GM21390 (cell line): ENCODE measurements around the gene RMRP.
"Not testable (repeated sequence)": the region's sequence is repeated elsewhere in the genome, so short reads cannot be mapped to it uniquely, and the experiment has no call there.

Experiments used
- ATAC-seq: cut with Tn5 transposase; IDR thresholded peaks from one replicate; pipeline ENCODE4 v1.9.1; 2021; ENCODE audit not compliant: unreplicated experiment

Gene RMRP

GRCh38 chr9:35615981-35616680 lies 41.7 kb downstream of the RMRP start:
- ATAC-seq, result no peak

GRCh38 chr9:35612843-35613242 lies 45.0 kb downstream of the RMRP start:
- no peak for ATAC-seq

DNA sequence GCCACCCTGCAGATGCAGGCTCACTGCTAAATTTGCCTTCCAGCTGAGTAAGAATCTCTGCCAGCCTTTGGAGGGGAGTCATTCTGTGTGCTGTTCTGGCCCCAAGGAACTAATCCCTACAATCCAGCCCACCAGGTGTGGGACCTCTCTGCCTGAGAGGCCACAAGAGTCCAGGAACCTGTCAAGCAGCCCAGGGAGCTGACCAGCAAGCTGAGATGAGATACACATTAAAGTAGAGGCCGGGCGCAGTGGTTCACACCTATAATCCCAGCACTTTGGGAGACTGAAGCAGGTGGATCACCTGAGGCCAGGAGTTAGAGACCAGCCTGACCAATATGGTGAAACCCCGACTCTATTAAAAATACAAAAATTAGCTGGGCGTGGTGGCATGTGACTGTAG lies 45.8 kb downstream of the RMRP start:
- not testable (repeated sequence) for ATAC-seq

DNA sequence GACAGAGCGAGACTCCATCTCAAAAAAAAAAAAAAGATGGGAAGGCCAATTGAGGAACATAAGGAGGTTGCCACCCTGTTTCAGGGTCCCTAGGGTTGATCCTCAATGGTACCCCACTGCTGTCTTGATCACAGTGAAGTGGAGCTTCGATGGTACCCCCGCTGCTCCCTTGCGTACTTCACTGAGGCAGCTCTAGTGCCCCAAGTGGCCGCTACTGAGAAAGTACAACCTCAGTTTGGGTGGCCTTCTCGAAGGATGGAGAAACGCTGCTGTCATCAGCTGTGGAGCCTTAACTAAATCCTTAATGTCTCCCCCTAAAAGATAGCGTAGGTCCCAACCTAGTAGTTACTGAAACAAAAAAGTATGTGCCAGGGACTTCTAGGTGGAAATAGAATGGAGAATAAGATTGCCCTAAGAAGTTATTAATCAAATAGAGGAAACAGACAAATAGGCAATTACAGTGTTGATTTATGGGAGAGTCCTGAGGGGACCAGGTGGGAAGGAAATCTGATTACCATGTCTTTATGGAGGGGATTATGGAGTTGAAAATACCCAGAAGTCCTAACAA lies 46.5 kb downstream of the RMRP start:
- ATAC-seq, result no peak

GRCh38 chr9:35609820-35610163 lies 48.0 kb downstream of the RMRP start:
- ATAC-seq, result no peak

GRCh38 chr9:35609001-35609819 lies 48.6 kb downstream of the RMRP start:
- no peak for ATAC-seq

- no peak for ATAC-seq
Observed at GRCh38 chr9:35608221-35608620, 49.6 kb downstream of the RMRP start.
